Breast epithelium (tissue), 3 donors: ENCODE measurements around the gene HLA-DMA.

Source experiments
- POLR2A ChIP-seq: fragments of 450-650 bp; IDR thresholded peaks from one replicate; pipeline ENCODE4 v1.6.1; 2016; ENCODE audit warnings: antibody characterized with exemption, mild to moderate bottlenecking, moderate library complexity
- TF ChIP-seq, protein P1 (sequence below), 3 donors: fragments of 450-650 bp; IDR thresholded peaks; one replicate each; pipeline ENCODE4 v1.5.1; 2016 to 2017; ENCODE audit warnings: antibody characterized with exemption in 3 of 3, mild to moderate bottlenecking in 3 of 3, moderate library complexity in 3 of 3

DNA sequence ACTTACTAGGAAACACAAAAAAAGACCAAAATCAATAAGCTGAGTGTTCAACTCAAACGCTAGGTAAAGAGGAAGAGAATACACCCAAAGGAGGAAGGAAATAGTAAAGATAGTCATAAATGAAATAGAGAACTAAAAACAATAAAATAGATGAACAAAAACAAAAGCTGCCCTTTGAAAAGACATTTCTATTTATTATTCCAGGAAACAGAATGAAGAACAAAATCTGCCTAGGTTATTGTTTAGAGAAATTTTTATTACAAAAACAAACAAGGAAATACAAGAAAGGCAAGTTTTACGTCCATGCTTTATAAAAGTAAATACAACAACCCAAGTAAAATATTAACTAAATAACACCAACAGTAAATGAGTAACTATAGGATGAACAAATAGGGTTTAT, 32.2 kb downstream of the HLA-DMA start:
- TF ChIP-seq, protein P1, sequence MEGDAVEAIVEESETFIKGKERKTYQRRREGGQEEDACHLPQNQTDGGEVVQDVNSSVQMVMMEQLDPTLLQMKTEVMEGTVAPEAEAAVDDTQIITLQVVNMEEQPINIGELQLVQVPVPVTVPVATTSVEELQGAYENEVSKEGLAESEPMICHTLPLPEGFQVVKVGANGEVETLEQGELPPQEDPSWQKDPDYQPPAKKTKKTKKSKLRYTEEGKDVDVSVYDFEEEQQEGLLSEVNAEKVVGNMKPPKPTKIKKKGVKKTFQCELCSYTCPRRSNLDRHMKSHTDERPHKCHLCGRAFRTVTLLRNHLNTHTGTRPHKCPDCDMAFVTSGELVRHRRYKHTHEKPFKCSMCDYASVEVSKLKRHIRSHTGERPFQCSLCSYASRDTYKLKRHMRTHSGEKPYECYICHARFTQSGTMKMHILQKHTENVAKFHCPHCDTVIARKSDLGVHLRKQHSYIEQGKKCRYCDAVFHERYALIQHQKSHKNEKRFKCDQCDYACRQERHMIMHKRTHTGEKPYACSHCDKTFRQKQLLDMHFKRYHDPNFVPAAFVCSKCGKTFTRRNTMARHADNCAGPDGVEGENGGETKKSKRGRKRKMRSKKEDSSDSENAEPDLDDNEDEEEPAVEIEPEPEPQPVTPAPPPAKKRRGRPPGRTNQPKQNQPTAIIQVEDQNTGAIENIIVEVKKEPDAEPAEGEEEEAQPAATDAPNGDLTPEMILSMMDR (IDR thresholded peaks at IDR 0.05), result no peak
- no peak for TF ChIP-seq POLR2A
